ENCODE measurements around the gene CDK5RAP3.
"Not testable (repeated sequence)": the region's sequence is repeated elsewhere in the genome, so short reads cannot be mapped to it uniquely, and the experiment has no call there.

The CDK5RAP3 gene

GRCh38 chr17:47980541-47980940 is 9.6 kb downstream of the CDK5RAP3 start:
- no peak for DNase-seq

DNA sequence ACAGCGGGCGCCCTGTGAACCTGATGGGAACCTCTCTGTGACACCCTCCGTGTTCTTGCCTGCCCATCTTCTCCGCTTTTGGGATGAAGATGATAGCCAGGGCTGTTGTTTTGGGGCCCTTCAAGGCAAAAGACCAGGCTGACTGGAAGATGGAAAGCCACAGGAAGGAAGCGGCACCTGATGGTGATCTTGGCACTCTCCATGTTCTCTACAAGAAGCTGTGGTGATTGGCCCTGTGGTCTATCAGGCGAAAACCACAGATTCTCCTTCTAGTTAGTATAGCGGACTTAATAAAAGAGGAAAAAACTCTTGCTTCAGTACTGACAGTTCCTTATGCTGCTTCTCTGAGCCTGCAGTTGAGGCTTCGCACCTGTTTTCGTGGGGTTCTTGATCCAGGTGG is 10.5 kb downstream of the CDK5RAP3 start:
- no peak for DNase-seq

- DNase-seq: no peak
Observed at GRCh38 chr17:47982091-47982617, 11.2 kb downstream of the CDK5RAP3 start.

GRCh38 chr17:47982645-47983390 is 11.9 kb downstream of the CDK5RAP3 start:
- no peak for DNase-seq

GRCh38 chr17:47983492-47984223 is 12.7 kb downstream of the CDK5RAP3 start:
- no peak for DNase-seq

DNA sequence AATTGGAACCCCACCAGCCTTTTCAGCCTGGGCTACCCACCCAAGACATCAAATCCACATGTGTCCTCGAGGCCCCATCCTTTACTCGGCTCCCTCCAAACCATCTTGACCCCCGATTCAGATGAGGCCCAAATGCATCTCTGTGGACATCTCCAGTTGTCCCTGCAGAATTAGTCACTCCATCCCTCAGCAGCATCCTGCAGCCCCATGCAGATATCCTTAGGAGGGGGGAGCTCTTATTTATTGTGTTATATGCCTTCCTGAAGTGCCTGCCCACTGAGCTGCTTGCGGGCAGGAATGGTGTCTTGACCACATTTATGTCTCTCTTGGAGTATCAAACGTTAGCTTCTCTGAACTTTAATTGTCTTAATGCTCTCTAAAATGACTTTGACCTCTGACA is 15.6 kb downstream of the CDK5RAP3 start:
- no peak for DNase-seq

- no peak for DNase-seq
Observed at GRCh38 chr17:47987240-47987835, 16.4 kb downstream of the CDK5RAP3 start.

DNA sequence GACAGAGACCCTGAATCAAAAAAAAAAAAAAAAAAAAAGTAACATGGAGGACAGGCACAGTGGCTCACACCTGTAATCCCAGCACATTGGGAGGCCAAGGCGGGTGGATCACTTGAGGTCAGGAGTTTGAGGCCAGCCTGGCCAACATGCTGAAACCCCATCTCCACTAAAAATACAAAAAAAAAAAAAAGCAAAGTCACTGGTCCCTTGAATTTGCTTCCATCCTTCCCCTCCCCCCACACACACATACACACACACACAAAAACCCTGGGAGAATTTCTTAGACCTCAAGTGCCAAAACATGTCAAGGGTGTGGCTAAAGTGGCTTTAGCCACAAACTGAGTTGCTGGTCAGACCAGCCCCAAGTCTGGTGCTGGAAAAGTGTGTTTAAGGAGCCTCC is 17.5 kb downstream of the CDK5RAP3 start:
- not testable (repeated sequence) for DNase-seq

DNA sequence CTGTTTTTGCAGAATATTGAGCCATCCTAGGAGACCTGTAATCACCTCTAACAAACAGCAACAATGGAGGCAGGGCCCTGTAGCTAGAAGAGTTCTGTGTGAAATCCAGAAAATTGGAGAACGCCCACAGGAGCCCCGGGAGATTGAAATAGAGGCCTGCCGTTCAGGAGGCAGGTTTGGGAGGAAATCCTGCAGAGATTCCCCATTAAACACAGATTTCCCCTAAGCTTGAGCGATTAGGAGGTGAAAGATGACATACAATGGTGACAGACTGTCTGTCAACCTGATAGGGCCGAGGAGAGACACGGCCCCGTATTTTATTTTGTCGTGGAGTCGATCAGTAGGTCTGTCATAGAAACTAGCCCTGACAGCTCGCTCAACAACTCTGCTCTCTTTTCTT is 18.2 kb downstream of the CDK5RAP3 start:
- DNase-seq: no peak

DNA sequence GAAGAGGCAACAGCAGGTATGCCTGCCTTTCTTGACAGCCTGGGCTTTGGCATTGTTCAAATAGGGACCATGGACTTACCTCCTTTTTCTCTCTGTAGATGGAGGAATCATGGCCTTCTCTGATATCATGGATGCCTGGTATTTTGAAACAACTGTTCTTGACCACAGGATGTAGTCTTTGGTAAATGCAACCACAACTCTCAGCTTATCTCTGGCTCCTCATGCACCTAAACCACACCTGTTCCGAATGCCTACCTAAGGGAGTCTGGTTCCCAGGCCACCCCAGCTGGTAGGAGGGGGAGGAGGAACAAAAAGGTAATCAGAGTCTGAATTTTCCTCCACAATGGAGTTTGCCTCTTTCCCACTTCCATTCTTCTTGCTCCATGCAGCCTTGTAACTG is 18.8 kb downstream of the CDK5RAP3 start:
- DNase-seq: no peak

DNA sequence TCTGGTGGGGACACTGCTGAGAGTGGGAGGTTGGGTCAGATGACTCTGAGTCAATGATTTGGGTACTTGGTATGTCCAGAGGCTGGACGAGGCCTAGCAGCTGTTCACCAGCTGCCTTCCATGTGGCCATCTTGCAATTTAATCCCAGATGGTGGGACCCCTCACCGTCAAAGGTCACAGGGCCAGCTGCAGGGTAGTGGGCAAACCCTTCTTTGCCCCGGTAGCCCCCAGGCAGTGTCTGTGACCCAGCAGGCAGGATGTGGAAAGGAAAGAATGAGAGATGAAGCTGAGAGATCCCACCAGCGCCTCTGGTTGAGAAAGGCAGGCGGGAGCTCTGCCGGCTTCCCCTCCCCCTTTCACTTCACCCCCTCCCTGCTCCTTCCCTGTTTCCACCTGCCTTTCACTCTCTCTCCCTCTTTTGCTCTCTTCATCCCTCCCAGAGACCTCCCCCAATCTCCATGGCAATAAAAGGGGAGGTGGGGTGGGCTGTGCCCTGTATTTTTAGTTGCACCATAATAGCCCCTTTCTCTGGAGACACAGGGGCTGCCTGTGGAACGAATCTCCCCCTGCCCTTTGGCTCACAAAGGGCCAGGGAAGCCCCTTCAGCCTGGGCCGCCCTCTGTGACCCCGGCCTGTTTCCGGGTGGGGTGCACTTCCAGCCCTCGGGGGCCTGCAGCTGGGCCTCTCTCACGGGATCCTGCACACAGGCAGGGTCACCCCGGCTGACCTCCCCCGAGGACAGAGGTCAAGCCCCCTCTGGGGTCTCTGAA is 20.2 kb downstream of the CDK5RAP3 start:
- DNase-seq: no peak

- DNase-seq: no peak
Observed at GRCh38 chr17:47992216-47992615, 21.3 kb downstream of the CDK5RAP3 start.

DNA sequence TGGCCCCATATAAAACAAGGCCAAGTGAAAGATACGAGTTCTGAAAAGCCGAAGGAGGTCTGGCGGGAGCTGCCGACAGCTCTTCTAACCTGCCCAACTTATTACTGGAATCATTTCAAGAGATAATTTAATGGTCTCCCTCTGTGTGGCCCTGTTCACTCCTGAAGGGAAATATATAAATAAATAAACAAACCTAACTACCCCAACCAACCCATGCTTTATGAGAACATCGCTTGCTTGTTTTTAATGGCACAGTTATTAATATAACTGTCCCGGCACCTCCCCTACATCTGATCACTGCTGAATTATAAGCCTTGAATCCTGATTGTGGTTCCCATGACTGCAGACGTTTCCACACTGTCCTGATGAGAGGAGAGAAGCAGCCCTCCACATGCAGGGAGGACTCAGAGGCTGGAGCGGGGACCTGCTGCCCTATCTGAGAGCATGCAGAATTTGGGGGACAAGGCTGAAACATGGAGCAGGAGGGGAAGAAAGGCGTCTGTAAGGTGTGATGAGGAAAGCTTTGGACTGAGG is 22.2 kb downstream of the CDK5RAP3 start:
- no peak for DNase-seq

DNA sequence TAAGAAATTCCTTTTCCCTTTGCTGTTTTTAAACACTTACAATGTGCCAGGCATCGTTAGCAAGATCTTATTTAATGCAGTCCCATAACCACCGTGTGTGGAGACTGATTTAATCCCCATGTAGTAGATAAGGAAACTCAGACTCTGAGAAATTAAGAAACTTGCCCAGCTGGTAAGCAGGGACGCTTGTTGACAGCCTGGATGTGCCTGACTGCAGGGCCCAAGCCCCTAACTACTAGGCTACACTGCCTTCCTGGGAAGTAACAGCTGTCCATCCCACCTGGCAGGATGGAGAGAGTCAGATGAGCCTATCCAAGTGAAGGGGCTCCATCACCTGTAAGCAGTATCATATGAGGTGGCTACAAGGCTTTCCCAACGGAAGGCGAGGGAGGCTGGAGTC is 23.1 kb downstream of the CDK5RAP3 start:
- no peak for DNase-seq

DNA sequence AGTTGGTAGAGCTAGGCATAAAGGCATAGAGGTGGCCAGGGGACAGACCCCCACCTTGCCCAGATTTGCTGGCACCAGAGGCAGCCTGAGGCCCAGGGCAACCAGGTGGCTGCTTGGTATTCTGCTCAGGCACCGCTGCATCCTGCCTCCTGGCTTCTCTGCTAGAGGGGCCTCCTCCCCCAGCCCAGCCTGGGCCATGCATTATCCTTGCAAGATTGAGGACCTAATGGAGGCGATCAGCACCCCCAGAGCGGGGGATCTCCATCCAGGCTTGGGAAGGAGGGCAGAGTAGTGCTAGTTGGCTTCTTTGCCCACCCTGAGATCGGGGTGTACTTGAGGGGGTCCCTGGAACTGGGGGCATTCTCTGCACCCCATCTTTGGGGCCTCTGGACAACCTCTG is 23.8 kb downstream of the CDK5RAP3 start:
- no peak for DNase-seq

GRCh38 chr17:47995241-47995935 is 24.5 kb downstream of the CDK5RAP3 start:
- DNase-seq: no peak

- DNase-seq: no peak
Observed at GRCh38 chr17:47996201-47996600, 25.3 kb downstream of the CDK5RAP3 start.

- DNase-seq: no peak
Observed at GRCh38 chr17:47997586-47997985, 26.7 kb downstream of the CDK5RAP3 start.

DNA sequence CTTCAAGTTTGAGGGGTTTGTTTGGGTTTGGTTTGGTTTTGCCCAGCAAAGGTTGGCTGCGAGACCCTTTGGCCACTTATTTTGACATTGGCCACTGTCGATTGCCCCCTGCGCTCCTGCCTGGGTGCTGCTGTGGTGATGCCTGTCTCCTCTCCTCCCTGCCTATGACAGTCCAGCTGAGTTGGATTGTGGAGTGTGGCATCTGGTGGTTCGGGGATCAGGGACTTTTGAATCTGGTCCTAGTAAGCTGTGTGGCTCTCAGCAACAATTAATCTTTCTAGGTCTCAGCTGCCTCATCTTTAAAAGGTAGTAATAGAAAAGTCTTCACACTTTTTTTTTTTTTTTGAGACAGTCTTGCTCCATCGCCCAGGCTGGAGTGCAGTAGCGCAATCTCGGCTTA is 27.1 kb downstream of the CDK5RAP3 start:
- no peak for DNase-seq

DNA sequence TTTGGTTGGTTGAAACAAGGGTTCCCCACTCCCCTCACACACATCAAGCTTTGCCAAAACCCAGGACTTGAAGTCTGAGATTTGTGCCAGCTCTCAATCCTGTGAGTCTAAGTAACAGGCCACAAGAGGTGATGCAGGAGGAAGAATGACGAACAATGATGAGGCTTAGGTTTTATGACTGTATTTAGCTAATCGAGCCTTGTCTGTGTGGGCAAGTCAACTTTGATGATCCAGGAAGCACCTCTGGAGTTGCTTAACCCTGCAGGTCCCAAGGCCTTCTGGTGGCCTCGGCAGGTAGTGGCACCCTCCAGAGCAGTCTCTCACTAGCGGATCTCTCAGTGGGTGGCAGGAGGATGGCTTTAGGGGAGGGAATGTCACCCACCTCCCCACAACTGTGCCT is 28.7 kb downstream of the CDK5RAP3 start:
- DNase-seq: no peak

GRCh38 chr17:48001197-48001596 is 30.3 kb downstream of the CDK5RAP3 start:
- DNase-seq: no peak

- not testable (repeated sequence) for DNase-seq
Observed at GRCh38 chr17:48001657-48002056, 30.7 kb downstream of the CDK5RAP3 start.

Data from CD4-positive, alpha-beta T cell treated with Interleukin-15 for 1 hour (primary cell).